WTC11 (cell line): Measurements from ENCODE around the gene NECTIN4. TPM values are rescaled to one million over a fixed set of nuclear protein-coding genes. Genes with fewer than 3 reads are reported as not detected.

ENCODE experiments used
- ATAC-seq: fragments of 200-7000 bp; cut with Tn5 transposase; 2 replicates; pipeline ENCODE4 v1.10.0; 2021; ENCODE audit warnings: mild to moderate bottlenecking, moderate library complexity
- CTCF ChIA-PET: fragments of 300-600 bp; sonication (Branson Sonifier 250); formaldehyde crosslinking; loops from one replicate; lab custom pipeline; 2021; ENCODE audit warnings: antibody characterized with exemption; lab: Charles Lee
- POLR2A ChIA-PET: fragments of 350-600 bp; sonication (Branson Sonifier 250); formaldehyde crosslinking; loops from one replicate; lab custom pipeline; 2021; ENCODE audit warnings: antibody characterized with exemption; lab: Charles Lee
- DNase-seq: peaks from one replicate; pipeline ENCODE4 v3.0.0; 2021; ENCODE audit warnings: low spot score
- H3K27ac Mint-ChIP-seq: 2 replicates; pipeline ENCODE4 v1.8.0; 2021; ENCODE audit warnings: mixed read lengths
- H3K27me3 Mint-ChIP-seq: 2 replicates; pipeline ENCODE4 v1.8.0; 2021; ENCODE audit warnings: low read depth, mild to moderate bottlenecking, moderate library complexity, mixed read lengths
- H3K36me3 Mint-ChIP-seq: 2 replicates; pipeline ENCODE4 v1.8.0; 2021; ENCODE audit warnings: mixed read lengths
- H3K4me1 Mint-ChIP-seq: 2 replicates; pipeline ENCODE4 v1.8.0; 2022; ENCODE audit warnings: mixed read lengths
- H3K4me3 Mint-ChIP-seq: 2 replicates; pipeline ENCODE4 v1.8.0; 2021; ENCODE audit warnings: mild to moderate bottlenecking, moderate library complexity, mixed read lengths
- H3K9me3 Mint-ChIP-seq: 2 replicates; pipeline ENCODE4 v1.8.0; 2021; ENCODE audit warnings: mixed read lengths
- ATF1 ChIP-seq: sonication (generic); formaldehyde crosslinking; IDR thresholded peaks from 2 replicates; pipeline ENCODE4 v1.8.1; 2023; ENCODE audit warnings: mild to moderate bottlenecking, moderate library complexity, missing genetic modification reagents
- IRF2 ChIP-seq: sonication (generic); formaldehyde crosslinking; IDR thresholded peaks from 2 replicates; pipeline ENCODE4 v1.8.0; 2022; ENCODE audit warnings: low read depth, missing genetic modification reagents, borderline replicate concordance
- JUN ChIP-seq: sonication (generic); formaldehyde crosslinking; IDR thresholded peaks from 2 replicates; pipeline ENCODE4 v1.8.0; 2023; ENCODE audit warnings: mild to moderate bottlenecking, missing genetic modification reagents
- KAT7 ChIP-seq: sonication (generic); formaldehyde crosslinking; IDR thresholded peaks from 2 replicates; pipeline ENCODE4 v1.8.1; 2023; ENCODE audit warnings: missing genetic modification reagents, mild to moderate bottlenecking, borderline replicate concordance
- NR1H2 ChIP-seq: sonication (generic); formaldehyde crosslinking; IDR thresholded peaks from 2 replicates; pipeline ENCODE4 v1.9.0; 2021; ENCODE audit warnings: mild to moderate bottlenecking, moderate library complexity, missing genetic modification reagents
- PRRX2 ChIP-seq: fragments of 250-450 bp; sonication (Bioruptor Pico); IDR thresholded peaks from 2 replicates; pipeline ENCODE4 v1.8.0; 2021; ENCODE audit warnings: mild to moderate bottlenecking
- TCF7 ChIP-seq: sonication (generic); formaldehyde crosslinking; IDR thresholded peaks from 2 replicates; pipeline ENCODE4 v1.8.0; 2022; ENCODE audit warnings: mild to moderate bottlenecking, low read depth, missing genetic modification reagents, moderate library complexity
- TEAD4 ChIP-seq: sonication (generic); formaldehyde crosslinking; IDR thresholded peaks from 2 replicates; pipeline ENCODE4 v1.8.0; 2022; ENCODE audit warnings: mild to moderate bottlenecking, missing genetic modification reagents
- TP53 ChIP-seq: sonication (generic); formaldehyde crosslinking; IDR thresholded peaks from 2 replicates; pipeline ENCODE4 v1.8.1; 2023; ENCODE audit warnings: mild to moderate bottlenecking, missing genetic modification reagents
- ZNF219 ChIP-seq: sonication (generic); formaldehyde crosslinking; IDR thresholded peaks from 2 replicates; pipeline ENCODE4 v1.8.0; 2023; ENCODE audit warnings: missing genetic modification reagents, mild to moderate bottlenecking, borderline replicate concordance
- ZNF396 ChIP-seq: fragments of 250-450 bp; sonication (Bioruptor Pico); IDR thresholded peaks from 2 replicates; pipeline ENCODE4 v1.8.0; 2021; ENCODE audit warnings: mild to moderate bottlenecking, moderate library complexity, borderline replicate concordance
- total RNA-seq: library from RNA; stranded (reverse); gene quantifications from 3 replicates; pipeline ENCODE4 v1.2.3, GENCODE V29; 2021
- TF ChIP-seq, protein P1 (sequence below): sonication (generic); formaldehyde crosslinking; IDR thresholded peaks from 2 replicates; pipeline ENCODE4 v1.8.1; 2023; ENCODE audit warnings: mild to moderate bottlenecking, missing genetic modification reagents
- TF ChIP-seq, protein P2 (sequence below): sonication (generic); formaldehyde crosslinking; IDR thresholded peaks from 2 replicates; pipeline ENCODE4 v1.8.0; 2022; ENCODE audit warnings: mild to moderate bottlenecking, missing genetic modification reagents
- TF ChIP-seq, protein P3 (sequence below): sonication (generic); formaldehyde crosslinking; conservative IDR thresholded peaks from 2 replicates; pipeline ENCODE4 v1.8.1; 2022; ENCODE audit warnings: mild to moderate bottlenecking, missing genetic modification reagents
- TF ChIP-seq, protein P4 (sequence below): sonication (generic); formaldehyde crosslinking; IDR thresholded peaks from 2 replicates; pipeline ENCODE4 v1.8.0; 2022; ENCODE audit warnings: mild to moderate bottlenecking, missing genetic modification reagents
- TF ChIP-seq, protein P5 (sequence below): sonication (generic); formaldehyde crosslinking; IDR thresholded peaks from 2 replicates; pipeline ENCODE4 v1.8.1; 2022; ENCODE audit warnings: missing genetic modification reagents, borderline replicate concordance
- TF ChIP-seq, protein P6 (sequence below): fragments of 250-450 bp; sonication (Bioruptor Pico); IDR thresholded peaks from 2 replicates; pipeline ENCODE4 v1.9.0; 2021; ENCODE audit warnings: mild to moderate bottlenecking
- TF ChIP-seq, protein P7 (sequence below): sonication (generic); formaldehyde crosslinking; IDR thresholded peaks from 2 replicates; pipeline ENCODE4 v1.8.1; 2022; ENCODE audit warnings: mild to moderate bottlenecking, missing genetic modification reagents, moderate library complexity, borderline replicate concordance

Gene NECTIN4
- total RNA-seq, 1 experiment from 2014 or later, result 1.7 TPM

DNA sequence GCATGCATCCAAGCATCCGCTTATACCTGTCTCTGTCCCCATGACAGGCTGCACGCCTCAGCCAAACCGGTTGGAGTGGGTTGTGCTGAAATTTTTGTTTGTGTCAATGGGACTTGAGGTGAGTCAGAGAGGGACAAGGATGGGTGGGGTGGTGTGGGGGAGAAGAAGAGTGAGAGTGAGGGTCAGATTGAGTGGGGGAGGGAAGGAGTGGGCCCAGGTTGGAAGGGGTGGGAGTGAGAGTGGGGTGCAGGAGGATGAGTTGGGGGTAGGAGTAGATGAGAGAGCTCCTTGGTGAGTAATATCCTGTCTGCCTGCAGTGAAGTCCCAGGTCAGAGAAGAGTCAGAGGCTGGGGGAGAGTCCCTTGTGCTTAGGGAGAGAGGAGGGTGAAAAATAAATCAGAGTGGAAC is 3.3 kb upstream of the NECTIN4 start:
- DNase-seq (no peak), ATAC-seq (no peak)
- CTCF ChIA-PET, result no interaction called here
- no peaks in the 10 kb centered on the region for H3K9me3 Mint-ChIP-seq
- TF ChIP-seq PRRX2 (CRISPR knock-in tag) (no peak), TP53 (CRISPR knock-in tag) (no peak), TCF7 (CRISPR knock-in tag) (no peak), NR1H2 (CRISPR knock-in tag) (no peak), ZNF396 (CRISPR knock-in tag) (no peak), KAT7 (CRISPR knock-in tag) (no peak), TEAD4 (no peak)
- TF ChIP-seq, protein P1, sequence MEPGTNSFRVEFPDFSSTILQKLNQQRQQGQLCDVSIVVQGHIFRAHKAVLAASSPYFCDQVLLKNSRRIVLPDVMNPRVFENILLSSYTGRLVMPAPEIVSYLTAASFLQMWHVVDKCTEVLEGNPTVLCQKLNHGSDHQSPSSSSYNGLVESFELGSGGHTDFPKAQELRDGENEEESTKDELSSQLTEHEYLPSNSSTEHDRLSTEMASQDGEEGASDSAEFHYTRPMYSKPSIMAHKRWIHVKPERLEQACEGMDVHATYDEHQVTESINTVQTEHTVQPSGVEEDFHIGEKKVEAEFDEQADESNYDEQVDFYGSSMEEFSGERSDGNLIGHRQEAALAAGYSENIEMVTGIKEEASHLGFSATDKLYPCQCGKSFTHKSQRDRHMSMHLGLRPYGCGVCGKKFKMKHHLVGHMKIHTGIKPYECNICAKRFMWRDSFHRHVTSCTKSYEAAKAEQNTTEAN, result no peak
- TF ChIP-seq, protein P2, sequence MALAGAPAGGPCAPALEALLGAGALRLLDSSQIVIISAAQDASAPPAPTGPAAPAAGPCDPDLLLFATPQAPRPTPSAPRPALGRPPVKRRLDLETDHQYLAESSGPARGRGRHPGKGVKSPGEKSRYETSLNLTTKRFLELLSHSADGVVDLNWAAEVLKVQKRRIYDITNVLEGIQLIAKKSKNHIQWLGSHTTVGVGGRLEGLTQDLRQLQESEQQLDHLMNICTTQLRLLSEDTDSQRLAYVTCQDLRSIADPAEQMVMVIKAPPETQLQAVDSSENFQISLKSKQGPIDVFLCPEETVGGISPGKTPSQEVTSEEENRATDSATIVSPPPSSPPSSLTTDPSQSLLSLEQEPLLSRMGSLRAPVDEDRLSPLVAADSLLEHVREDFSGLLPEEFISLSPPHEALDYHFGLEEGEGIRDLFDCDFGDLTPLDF (CRISPR knock-in tag), result no peak
- TF ChIP-seq, protein P3, sequence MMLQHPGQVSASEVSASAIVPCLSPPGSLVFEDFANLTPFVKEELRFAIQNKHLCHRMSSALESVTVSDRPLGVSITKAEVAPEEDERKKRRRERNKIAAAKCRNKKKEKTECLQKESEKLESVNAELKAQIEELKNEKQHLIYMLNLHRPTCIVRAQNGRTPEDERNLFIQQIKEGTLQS (CRISPR knock-in tag), result no peak
- H3K4me1 Mint-ChIP-seq, result peaks cover 6% of the 10 kb centered on the region
- H3K4me3 Mint-ChIP-seq, result no peak overlapping the region
- H3K36me3 Mint-ChIP-seq, result no peaks in the 10 kb centered on the region
- H3K27me3 Mint-ChIP-seq, result peaks cover 6% of the 10 kb centered on the region; the same call in 1 of the 2 replicates
- POLR2A ChIA-PET, result interaction anchor here (0.6 to 0.8 kb wide), 2 partner anchors 101 to 697 kb away, joined by 3 to 7 read pairs; no protein-coding TSS in a partner anchor
- H3K27ac Mint-ChIP-seq, result no peak overlapping the region

DNA sequence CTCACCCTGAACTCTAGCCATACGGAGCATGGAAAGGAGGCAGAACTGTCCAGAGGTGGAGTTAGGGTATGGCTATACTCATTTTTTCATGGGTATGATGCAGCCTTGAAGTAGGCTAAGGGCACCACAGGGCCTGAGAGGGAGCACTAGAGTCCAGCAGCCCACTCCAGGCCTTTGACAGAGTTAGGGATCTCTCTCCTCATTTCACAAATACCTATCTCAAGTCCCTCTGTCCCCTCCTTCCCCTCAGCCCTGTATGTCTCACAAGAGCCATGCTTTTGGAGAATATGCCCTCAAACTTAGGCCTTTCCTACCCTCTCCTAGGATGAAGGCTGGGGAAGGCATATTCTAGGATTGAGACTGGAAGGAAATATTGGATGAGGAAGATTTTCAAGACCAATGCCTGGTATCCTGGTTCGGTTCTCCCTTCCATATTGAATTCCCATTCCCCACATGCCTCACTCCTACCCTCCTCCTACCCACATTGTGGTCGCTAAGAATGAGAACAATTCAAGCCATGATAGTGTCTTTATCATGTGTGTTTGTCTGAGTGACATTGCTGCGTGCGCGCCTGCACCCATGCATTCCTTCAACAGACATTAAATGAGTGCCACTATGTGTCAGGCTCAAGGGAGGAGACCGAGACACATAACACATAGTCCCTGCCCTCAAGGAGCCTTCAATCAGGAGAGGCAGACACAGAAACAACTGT is 2.6 kb upstream of the NECTIN4 start:
- ATAC-seq (no peak), DNase-seq (no peak)
- Mint-ChIP-seq H3K4me3 (no peak overlapping the region), H3K27me3 (peaks cover 6% of the 10 kb centered on the region; the same call in 1 of the 2 replicates), H3K9me3 (no peaks in the 10 kb centered on the region), H3K36me3 (no peaks in the 10 kb centered on the region), H3K27ac (no peak overlapping the region), H3K4me1 (peaks cover 4% of the 10 kb centered on the region)
- POLR2A ChIA-PET, result no interaction called here
- CTCF ChIA-PET, result no interaction called here
- TF ChIP-seq, protein P4, sequence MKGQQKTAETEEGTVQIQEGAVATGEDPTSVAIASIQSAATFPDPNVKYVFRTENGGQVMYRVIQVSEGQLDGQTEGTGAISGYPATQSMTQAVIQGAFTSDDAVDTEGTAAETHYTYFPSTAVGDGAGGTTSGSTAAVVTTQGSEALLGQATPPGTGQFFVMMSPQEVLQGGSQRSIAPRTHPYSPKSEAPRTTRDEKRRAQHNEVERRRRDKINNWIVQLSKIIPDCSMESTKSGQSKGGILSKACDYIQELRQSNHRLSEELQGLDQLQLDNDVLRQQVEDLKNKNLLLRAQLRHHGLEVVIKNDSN (CRISPR knock-in tag), result no peak
- TF ChIP-seq, protein P5, sequence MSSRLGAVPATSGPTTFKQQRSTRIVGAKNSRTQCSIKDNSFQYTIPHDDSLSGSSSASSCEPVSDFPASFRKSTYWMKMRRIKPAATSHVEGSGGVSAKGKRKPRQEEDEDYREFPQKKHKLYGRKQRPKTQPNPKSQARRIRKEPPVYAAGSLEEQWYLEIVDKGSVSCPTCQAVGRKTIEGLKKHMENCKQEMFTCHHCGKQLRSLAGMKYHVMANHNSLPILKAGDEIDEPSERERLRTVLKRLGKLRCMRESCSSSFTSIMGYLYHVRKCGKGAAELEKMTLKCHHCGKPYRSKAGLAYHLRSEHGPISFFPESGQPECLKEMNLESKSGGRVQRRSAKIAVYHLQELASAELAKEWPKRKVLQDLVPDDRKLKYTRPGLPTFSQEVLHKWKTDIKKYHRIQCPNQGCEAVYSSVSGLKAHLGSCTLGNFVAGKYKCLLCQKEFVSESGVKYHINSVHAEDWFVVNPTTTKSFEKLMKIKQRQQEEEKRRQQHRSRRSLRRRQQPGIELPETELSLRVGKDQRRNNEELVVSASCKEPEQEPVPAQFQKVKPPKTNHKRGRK, result no peak
- TF ChIP-seq PRRX2 (CRISPR knock-in tag) (no peak), TCF7 (CRISPR knock-in tag) (no peak), JUN (no peak), IRF2 (CRISPR knock-in tag) (no peak), ZNF219 (CRISPR knock-in tag) (no peak), ATF1 (CRISPR knock-in tag) (no peak), ZNF396 (CRISPR knock-in tag) (no peak)
- TF ChIP-seq, protein P6, sequence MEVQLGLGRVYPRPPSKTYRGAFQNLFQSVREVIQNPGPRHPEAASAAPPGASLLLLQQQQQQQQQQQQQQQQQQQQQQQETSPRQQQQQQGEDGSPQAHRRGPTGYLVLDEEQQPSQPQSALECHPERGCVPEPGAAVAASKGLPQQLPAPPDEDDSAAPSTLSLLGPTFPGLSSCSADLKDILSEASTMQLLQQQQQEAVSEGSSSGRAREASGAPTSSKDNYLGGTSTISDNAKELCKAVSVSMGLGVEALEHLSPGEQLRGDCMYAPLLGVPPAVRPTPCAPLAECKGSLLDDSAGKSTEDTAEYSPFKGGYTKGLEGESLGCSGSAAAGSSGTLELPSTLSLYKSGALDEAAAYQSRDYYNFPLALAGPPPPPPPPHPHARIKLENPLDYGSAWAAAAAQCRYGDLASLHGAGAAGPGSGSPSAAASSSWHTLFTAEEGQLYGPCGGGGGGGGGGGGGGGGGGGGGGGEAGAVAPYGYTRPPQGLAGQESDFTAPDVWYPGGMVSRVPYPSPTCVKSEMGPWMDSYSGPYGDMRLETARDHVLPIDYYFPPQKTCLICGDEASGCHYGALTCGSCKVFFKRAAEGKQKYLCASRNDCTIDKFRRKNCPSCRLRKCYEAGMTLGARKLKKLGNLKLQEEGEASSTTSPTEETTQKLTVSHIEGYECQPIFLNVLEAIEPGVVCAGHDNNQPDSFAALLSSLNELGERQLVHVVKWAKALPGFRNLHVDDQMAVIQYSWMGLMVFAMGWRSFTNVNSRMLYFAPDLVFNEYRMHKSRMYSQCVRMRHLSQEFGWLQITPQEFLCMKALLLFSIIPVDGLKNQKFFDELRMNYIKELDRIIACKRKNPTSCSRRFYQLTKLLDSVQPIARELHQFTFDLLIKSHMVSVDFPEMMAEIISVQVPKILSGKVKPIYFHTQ, result no peak
- TF ChIP-seq, protein P2 (CRISPR knock-in tag), result no peak
- TF ChIP-seq, protein P3 (CRISPR knock-in tag), result no peak
- TF ChIP-seq, protein P7, sequence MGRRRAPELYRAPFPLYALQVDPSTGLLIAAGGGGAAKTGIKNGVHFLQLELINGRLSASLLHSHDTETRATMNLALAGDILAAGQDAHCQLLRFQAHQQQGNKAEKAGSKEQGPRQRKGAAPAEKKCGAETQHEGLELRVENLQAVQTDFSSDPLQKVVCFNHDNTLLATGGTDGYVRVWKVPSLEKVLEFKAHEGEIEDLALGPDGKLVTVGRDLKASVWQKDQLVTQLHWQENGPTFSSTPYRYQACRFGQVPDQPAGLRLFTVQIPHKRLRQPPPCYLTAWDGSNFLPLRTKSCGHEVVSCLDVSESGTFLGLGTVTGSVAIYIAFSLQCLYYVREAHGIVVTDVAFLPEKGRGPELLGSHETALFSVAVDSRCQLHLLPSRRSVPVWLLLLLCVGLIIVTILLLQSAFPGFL (CRISPR knock-in tag), result no peak
